Measurements from ENCODE around the gene CMKLR1. TPM values are rescaled to one million over a fixed set of nuclear protein-coding genes. Genes with fewer than 3 reads are reported as not detected.
A peak's percentile ranks its signal among the peaks of the same experiment; 100 is the strongest.

The CMKLR1 gene
- total and polyA plus RNA-seq, 2 donors (not counting 1 experiment from before 2014, with no cell fraction given), result 0.82 TPM; not detected in 1

- Histone ChIP-seq H3K79me2 (ENCODE audit: control insufficient read depth, insufficient read depth, low read length) (no peaks in the 10 kb centered on the region), H3K27ac (ENCODE audit: insufficient read depth, low read length) (no peak overlapping the region), H3K4me1 (ENCODE audit: control insufficient read depth, extremely low read depth, insufficient read depth, low read length) (peaks cover 6% of the 10 kb centered on the region), H3K36me3 (ENCODE audit: control insufficient read depth, insufficient read depth, low read length) (no peaks in the 10 kb centered on the region), H3K9ac (ENCODE audit: insufficient read depth, low read length) (no peak overlapping the region), H3K27me3 (ENCODE audit: control insufficient read depth, insufficient read depth, low read length) (no peaks in the 10 kb centered on the region), H3K4me2 (ENCODE audit: extremely low read depth, insufficient read depth, low read length) (no peak overlapping the region), H3K4me3 (replicated peaks in 1 of 4; ENCODE audit: control extremely low read depth in 1 of 4, insufficient read depth in 1 of 4, low read depth in 3 of 4, low read length in 4 of 4) (no peak overlapping the region), H4K20me1 (ENCODE audit: control insufficient read depth, extremely low read depth, insufficient read depth, low read length) (no peaks in the 10 kb centered on the region), H3K9me3 (ENCODE audit: control insufficient read depth, insufficient read depth, low read depth, low read length) (no peaks in the 10 kb centered on the region), H2AFZ (ENCODE audit: low read length) (no peak overlapping the region)
- peak in 1 of 2 donors; percentile 35 for DNase-seq (ENCODE audit: low read depth in 2 of 2)
- TF ChIP-seq EZH2 (IDR thresholded peaks at IDR 0.05; ENCODE audit: low read length, missing control alignments) (no peak), CTCF (conservative IDR thresholded peaks at IDR 0.05 in 1 of 2, IDR thresholded peaks at IDR 0.05 in 1 of 2; ENCODE audit: low read depth in 1 of 2, low read length in 2 of 2) (no peak)
Measured at GRCh38 chr12:108310489-108310888, 28.6 kb downstream of the CMKLR1 start.

GRCh38 chr12:108309674-108310312 lies 29.3 kb downstream of the CMKLR1 start:
- Histone ChIP-seq H3K9me3 (ENCODE audit: control insufficient read depth, insufficient read depth, low read depth, low read length) (no peaks in the 10 kb centered on the region), H3K27me3 (ENCODE audit: control insufficient read depth, insufficient read depth, low read length) (no peaks in the 10 kb centered on the region), H3K79me2 (ENCODE audit: control insufficient read depth, insufficient read depth, low read length) (no peaks in the 10 kb centered on the region), H4K20me1 (ENCODE audit: control insufficient read depth, extremely low read depth, insufficient read depth, low read length) (no peaks in the 10 kb centered on the region), H2AFZ (ENCODE audit: low read length) (no peak overlapping the region), H3K27ac (ENCODE audit: insufficient read depth, low read length) (no peak overlapping the region), H3K36me3 (ENCODE audit: control insufficient read depth, insufficient read depth, low read length) (no peaks in the 10 kb centered on the region), H3K4me3 (replicated peaks in 1 of 4; ENCODE audit: control extremely low read depth in 1 of 4, insufficient read depth in 1 of 4, low read depth in 3 of 4, low read length in 4 of 4) (no peak overlapping the region), H3K9ac (ENCODE audit: insufficient read depth, low read length) (no peak overlapping the region), H3K4me2 (ENCODE audit: extremely low read depth, insufficient read depth, low read length) (no peak overlapping the region), H3K4me1 (ENCODE audit: control insufficient read depth, extremely low read depth, insufficient read depth, low read length) (peaks cover 6% of the 10 kb centered on the region)
- no peak for DNase-seq (ENCODE audit: low read depth in 2 of 2)
- TF ChIP-seq EZH2 (IDR thresholded peaks at IDR 0.05; ENCODE audit: low read length, missing control alignments), result no peak
- no peak for TF ChIP-seq CTCF (conservative IDR thresholded peaks at IDR 0.05 in 1 of 2, IDR thresholded peaks at IDR 0.05 in 1 of 2; ENCODE audit: low read depth in 1 of 2, low read length in 2 of 2)

GRCh38 chr12:108308395-108309085 lies 30.6 kb downstream of the CMKLR1 start:
- H3K4me2 ChIP-seq (ENCODE audit: extremely low read depth, insufficient read depth, low read length), result no peak overlapping the region
- H3K79me2 ChIP-seq (ENCODE audit: control insufficient read depth, insufficient read depth, low read length), result no peaks in the 10 kb centered on the region
- H2AFZ ChIP-seq (ENCODE audit: low read length), result no peak overlapping the region
- H3K9ac ChIP-seq (ENCODE audit: insufficient read depth, low read length), result no peak overlapping the region
- H3K4me1 ChIP-seq (ENCODE audit: control insufficient read depth, extremely low read depth, insufficient read depth, low read length), result peaks cover 6% of the 10 kb centered on the region
- no peak overlapping the region for H3K4me3 ChIP-seq (replicated peaks in 1 of 4; ENCODE audit: control extremely low read depth in 1 of 4, insufficient read depth in 1 of 4, low read depth in 3 of 4, low read length in 4 of 4)
- H3K27me3 ChIP-seq (ENCODE audit: control insufficient read depth, insufficient read depth, low read length), result no peaks in the 10 kb centered on the region
- no peaks in the 10 kb centered on the region for H3K9me3 ChIP-seq (ENCODE audit: control insufficient read depth, insufficient read depth, low read depth, low read length)
- H4K20me1 ChIP-seq (ENCODE audit: control insufficient read depth, extremely low read depth, insufficient read depth, low read length), result no peaks in the 10 kb centered on the region
- no peak overlapping the region for H3K27ac ChIP-seq (ENCODE audit: insufficient read depth, low read length)
- TF ChIP-seq EZH2 (IDR thresholded peaks at IDR 0.05; ENCODE audit: low read length, missing control alignments) (no peak), CTCF (conservative IDR thresholded peaks at IDR 0.05 in 1 of 2, IDR thresholded peaks at IDR 0.05 in 1 of 2; ENCODE audit: low read depth in 1 of 2, low read length in 2 of 2) (no peak)
- peak in 1 of 2 donors; percentile 6 for DNase-seq (ENCODE audit: low read depth in 2 of 2)
- H3K36me3 ChIP-seq (ENCODE audit: control insufficient read depth, insufficient read depth, low read length), result no peaks in the 10 kb centered on the region

All from fibroblast of lung (primary cell).